GM19397 (cell line): ENCODE measurements around the gene SPOUT1.
"Not testable (repeated sequence)": the region's sequence is repeated elsewhere in the genome, so short reads cannot be mapped to it uniquely, and the experiment has no call there.

Source experiments
- ATAC-seq: cut with Tn5 transposase; IDR thresholded peaks from one replicate; pipeline ENCODE4 v1.9.1; 2021; ENCODE audit warnings: mild to moderate bottlenecking, moderate library complexity; ENCODE audit not compliant: unreplicated experiment

SPOUT1 gene, protein sequence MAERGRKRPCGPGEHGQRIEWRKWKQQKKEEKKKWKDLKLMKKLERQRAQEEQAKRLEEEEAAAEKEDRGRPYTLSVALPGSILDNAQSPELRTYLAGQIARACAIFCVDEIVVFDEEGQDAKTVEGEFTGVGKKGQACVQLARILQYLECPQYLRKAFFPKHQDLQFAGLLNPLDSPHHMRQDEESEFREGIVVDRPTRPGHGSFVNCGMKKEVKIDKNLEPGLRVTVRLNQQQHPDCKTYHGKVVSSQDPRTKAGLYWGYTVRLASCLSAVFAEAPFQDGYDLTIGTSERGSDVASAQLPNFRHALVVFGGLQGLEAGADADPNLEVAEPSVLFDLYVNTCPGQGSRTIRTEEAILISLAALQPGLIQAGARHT

GRCh38 chr9:128829477-128830251, at the start of gene SPOUT1:
Gene SPOUT1, minus strand, starts transcription at chr9:128829794. Its CDS starts 14 bp downstream, at chr9:128829780.
- peak; percentile 97 for ATAC-seq

- no peak for ATAC-seq
Measured at GRCh38 chr9:128877852-128878251, 48.3 kb upstream of the SPOUT1 start.

DNA sequence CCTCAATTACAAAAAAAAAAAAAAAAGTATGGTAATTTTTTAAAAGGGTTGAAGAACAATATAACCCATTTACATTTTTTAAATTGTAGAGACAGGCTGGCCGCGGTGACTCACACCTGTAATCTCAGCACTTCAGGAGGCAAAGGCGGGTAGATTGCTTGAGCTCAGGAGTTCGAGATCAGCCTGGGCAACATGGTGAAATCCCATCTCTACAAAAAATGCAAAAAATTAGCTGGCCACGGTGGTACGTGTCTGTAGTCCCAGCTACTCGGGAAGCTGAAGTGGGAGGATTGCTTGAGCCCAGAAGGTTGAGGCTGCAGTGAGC, 41.3 kb upstream of the SPOUT1 start:
- not testable (repeated sequence) for ATAC-seq

DNA sequence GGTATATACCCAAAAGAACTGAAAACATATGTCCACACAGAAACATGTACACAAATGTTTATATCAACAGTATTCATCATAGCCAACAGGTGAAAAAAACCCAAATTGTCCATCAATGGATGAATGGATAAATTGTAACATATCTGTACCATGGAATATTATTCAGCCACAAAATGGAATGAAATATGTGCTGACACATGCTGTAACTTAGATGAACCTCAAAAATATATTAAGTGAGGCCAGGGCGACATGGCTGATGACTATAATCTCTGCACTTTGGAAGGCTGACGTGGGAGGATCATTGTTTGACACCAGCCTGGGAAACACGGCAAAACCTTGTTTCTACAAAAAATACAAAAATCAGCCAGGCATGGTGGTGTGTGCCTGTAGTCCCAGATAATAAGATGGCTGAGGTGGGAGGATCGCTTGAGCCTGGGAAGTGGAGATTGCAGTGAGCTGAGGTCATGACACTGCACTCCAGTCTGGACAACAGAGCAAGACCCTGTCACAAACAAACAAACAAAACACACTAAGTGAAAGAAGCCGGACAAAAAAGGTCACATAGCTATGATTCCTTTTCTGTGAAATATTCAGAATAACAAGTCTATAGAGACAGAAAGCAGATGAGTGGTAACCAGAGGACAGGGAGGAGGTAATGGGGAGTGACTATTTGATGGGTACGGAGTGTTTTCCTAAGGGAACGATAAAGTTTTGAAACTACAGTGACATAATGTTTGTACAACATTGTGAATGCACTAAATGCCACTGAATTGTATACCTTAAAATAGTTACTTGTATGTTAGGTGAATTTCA, 40.7 kb upstream of the SPOUT1 start:
- ATAC-seq: no peak

DNA sequence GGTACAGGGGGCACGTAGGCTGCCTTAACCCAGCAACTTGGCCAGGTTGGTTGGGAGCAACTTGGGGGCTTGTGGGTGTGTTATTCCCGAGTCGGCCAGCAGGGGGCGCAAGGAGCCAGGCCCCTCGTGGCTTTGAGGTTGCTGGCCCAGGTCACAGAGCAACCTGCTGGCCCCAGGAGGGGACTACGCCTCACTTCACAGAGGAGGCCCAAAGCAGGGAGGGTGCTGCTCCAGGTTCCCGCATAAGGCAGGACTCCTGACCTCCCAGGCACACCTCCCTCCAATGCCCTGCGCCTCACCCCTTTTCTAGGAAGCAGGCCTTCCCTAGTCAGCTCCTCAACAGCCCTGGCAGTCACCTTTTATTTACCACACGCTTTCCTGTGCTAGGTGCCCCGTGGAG, 34.1 kb upstream of the SPOUT1 start:
- no peak for ATAC-seq

- no peak for ATAC-seq
Measured at GRCh38 chr9:128862401-128862851, 32.8 kb upstream of the SPOUT1 start.

DNA sequence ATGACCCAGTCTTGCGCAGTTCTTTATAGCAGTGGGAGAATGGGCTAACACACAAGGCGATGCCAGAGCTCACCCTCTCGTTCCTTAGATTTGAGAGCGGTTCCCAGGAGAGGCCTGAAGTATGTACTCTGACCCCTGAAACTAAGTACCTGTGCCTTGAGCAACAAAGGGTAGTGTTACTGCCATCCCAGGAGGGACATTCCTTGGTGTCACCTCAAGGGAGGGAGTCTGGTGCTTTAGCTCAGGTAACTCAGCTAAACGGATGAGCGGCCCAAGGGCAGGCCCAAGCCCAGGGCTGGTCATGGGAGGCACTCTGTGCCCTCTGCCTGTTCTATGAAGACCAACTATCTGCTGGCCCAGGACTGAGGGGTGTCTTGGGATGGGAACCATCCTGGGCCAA, 31.9 kb upstream of the SPOUT1 start:
- no peak for ATAC-seq

- no peak for ATAC-seq
Measured at GRCh38 chr9:128860937-128861336, 31.3 kb upstream of the SPOUT1 start.

- not testable (repeated sequence) for ATAC-seq
Measured at GRCh38 chr9:128858476-128858875, 28.9 kb upstream of the SPOUT1 start.

DNA sequence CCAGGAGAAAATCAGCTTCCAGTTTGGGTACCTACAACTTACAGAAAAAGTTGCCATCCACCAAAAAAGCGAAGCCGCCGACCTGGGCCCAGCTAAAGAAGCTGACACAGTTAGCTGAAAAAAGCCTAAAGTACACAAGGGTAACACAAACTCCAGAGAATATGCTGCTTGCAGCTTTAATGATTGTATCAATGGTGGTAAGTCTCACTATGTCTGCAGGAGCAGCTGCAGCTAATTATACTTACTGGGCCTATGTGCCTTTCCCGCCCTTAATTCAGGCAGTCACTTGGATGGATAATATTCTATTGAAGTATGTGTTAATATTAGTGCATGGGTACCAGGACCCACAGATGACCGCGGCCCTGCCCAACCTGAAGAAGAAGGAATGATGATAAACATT, 24.9 kb upstream of the SPOUT1 start:
- not testable (repeated sequence) for ATAC-seq

GRCh38 chr9:128852646-128853045, 23.1 kb upstream of the SPOUT1 start:
- not testable (repeated sequence) for ATAC-seq

DNA sequence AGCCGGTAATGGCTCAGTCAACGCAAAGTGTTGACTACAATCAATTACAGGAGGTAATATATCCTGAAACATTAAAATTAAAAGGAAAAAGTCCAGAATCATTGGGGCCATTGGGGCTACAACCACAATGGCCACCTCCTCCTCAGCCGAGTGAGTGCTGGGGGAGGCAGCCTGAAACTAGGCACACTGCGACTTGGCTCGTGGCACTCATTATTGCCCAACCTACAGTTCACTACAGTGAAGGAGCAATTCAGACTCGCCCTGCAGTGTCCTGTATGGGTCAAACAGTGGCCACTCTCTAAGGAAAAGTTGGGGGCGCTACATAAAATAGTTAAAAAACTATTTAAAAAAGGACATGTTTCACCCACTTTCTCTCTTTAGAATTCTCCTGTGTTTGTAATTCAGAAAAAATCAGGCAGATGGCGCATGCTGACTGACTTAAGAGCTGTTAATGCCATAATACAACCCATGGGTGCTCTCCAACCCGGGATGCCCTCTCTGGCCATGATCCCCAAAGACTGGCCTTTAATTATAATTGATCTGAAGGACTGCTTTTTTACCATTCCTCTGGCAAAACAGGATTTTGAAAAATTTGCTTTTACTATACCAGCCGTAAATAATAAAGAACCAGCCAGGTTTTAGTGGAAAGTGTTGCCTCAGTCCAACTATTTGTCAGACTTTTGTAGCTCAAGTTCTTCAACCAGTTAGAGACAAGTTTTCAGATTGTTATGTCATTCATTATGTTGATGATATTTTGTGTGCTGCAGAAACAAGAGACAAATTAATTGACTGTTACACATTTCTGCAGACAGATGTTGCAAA, 22.4 kb upstream of the SPOUT1 start:
- not testable (repeated sequence) for ATAC-seq

DNA sequence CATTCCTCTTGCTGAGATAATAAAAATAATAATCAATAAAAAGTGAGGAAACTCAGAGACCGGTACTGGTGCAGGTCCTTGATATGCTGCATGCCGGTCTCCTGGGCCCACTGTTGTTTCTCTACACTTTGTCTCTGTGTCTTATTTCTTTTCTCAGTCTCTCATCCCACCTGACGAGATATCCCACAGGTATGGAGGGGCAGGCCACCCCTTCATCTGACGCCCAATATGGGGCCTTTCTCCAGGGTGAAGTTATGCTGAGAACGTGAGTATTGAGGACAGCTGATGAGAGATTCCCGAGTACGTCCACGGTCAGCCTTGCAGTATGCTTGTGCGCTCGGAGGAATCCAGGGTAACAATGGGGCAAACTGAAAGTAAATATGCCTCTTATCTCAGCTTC, 21.4 kb upstream of the SPOUT1 start:
- ATAC-seq: not testable (repeated sequence)

DNA sequence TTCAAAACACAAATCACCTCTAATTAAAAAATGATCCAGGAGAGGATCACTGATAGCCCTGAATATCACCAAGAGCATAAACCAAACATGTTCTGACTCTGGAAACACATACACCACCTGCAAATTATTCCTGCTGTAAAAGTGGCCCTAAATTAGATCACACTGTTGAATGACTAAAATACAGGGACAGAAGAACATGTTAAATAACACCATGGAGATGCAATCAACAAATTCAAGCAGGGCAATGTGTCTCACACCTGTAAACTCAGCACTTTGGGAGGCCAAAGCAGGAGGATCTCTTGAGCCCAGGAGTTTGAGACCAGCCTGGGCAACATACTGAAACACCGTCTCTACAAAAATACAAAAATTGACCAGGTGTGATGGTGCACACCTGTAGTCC, 18.2 kb upstream of the SPOUT1 start:
- no peak for ATAC-seq

DNA sequence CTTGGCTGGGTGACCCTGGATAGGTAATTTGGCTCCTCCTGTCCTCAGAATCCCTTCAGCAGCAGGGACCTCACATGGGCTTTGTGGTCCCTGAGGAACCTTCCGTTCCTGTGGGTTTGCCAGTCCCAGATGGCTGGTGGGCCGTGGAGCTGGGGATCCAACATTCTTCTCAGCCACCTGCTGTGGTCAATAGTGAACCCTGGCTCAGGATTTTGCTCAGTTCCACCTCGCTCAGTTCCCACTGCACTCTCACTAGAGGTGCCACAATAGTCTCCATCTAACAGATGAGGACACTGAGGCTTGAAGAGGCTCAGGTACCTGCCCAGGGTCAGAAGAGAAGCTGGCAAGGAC, 17.1 kb upstream of the SPOUT1 start:
- no peak for ATAC-seq

DNA sequence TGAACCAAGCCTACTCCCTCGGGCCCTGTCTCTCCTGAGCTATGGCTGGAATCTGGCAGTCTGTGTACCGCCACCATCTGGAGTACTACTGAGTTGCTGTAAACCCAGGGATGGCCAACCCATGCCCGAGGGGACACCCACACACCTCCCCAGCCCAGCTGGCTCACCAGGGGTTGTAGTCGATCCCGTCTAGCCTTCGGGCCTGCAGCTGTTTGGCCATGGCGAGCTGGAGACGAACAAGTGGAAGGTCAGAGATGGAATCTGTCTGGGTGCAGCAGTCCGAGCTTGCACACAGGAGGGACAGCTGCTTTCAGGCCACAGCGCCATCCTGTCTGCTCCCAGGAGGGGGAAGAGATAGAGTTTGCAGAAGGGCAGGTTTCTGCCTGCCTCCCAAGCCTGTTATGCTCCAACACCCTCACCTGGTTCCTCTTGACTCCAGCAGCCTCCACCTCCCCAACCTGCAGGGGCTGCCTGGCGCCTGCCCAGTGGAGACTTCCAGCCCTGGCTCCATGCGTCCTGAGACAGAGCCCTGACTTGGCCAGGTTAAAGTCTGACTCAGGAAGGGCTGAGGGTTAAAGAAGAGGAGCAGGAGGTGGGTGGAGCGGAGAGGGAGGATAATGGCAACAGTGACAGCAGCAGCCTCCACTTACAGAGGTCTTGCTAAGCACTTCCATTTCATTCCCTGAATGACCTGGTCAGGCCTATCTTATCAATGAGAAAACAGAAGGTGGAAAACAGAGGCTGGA, 15.8 kb upstream of the SPOUT1 start:
- no peak for ATAC-seq

GRCh38 chr9:128843171-128843570, 13.6 kb upstream of the SPOUT1 start:
- not testable (repeated sequence) for ATAC-seq

DNA sequence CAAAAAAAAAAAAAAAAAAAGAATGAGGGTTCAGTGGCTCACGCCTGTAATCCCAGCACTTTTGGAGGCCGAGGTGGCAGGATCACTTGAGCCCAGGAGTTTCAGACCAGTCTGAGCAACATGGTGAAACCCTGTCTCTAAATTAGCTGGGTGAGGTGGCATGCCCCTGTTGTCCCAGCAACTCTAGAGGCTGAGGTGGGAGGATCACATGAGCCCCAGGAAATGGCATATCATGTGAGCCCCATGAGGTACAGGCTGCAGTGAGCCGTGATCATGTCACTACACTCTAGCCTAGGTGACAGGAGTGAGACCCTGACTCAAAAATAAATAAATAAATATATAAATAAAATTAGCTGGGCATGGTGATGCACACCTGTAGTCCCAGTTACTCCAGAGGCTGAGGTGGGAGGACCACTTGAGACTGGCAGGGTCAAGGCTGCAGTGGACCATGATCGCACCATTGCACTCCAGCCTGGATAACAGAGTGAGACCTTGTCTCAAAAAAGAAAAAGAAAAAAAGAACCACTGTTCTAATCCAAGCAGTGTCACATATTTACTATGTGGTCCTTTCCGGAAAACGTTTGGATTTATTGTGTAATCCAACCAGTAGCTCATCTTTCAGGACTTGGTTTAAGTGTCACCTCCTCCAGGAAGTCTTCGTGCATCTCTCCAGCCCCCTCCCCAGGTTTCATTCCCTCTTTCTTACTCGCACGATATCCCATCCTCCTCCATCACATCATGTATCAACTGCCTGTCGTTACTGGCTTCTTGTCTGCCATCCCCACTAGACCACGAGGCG, 12.3 kb upstream of the SPOUT1 start:
- ATAC-seq: no peak

- ATAC-seq: no peak
Measured at GRCh38 chr9:128840524-128840923, 10.9 kb upstream of the SPOUT1 start.
